Panc1 (cell line): Measurements from ENCODE around the gene FCMR. TPM values are rescaled to one million over a fixed set of nuclear protein-coding genes. Genes with fewer than 3 reads are reported as not detected.
A peak's percentile ranks its signal among the peaks of the same experiment; 100 is the strongest.

Source experiments
- ATAC-seq: fragments of 200-7000 bp; cut with Tn5 transposase; 2 replicates; pipeline ENCODE4 v1.9.1; 2020; ENCODE audit warnings: mild to moderate bottlenecking, moderate library complexity
- BruUV-seq: library from RNA; stranded (reverse); fragments of 400-500 nt; replicated peaks from 2 replicates; lab custom pipeline; 2021; lab: Mats Ljungman, UMichigan
- CTCF ChIA-PET: fragments of 300-600 bp; sonication (Branson Sonifier 250); formaldehyde crosslinking; loops from one replicate; lab custom pipeline; 2022; ENCODE audit warnings: antibody characterized with exemption; lab: Charles Lee
- POLR2A ChIA-PET: fragments of 300-600 bp; sonication (Branson Sonifier 250); formaldehyde crosslinking; loops from one replicate; lab custom pipeline; 2022; ENCODE audit warnings: antibody characterized with exemption; lab: Charles Lee
- DNase-seq: peaks from one replicate; pipeline ENCODE4 v3.0.0-alpha.2; 2010; ENCODE audit warnings: low read depth, low spot score
- H3K27ac ChIP-seq: 2 replicates; pipeline ENCODE4 v1.5.1; 2011; ENCODE audit warnings: mild to moderate bottlenecking, low read length, inconsistent platforms
- H3K27me3 ChIP-seq: fragments of 200-500 bp; sonication (Bioruptor generic); 2 replicates; pipeline ENCODE4 v1.6.0; 2014; ENCODE audit warnings: low read length, inconsistent platforms; ENCODE audit not compliant: control insufficient read depth, insufficient read depth
- H3K36me3 ChIP-seq: fragments of 200-500 bp; sonication (Bioruptor generic); 2 replicates; pipeline ENCODE4 v1.5.1; 2014; ENCODE audit warnings: inconsistent platforms, mild to moderate bottlenecking, low read length, moderate library complexity; ENCODE audit not compliant: control insufficient read depth, insufficient read depth
- H3K4me1 ChIP-seq: 2 replicates; pipeline ENCODE4 v1.5.1; 2011; ENCODE audit warnings: inconsistent platforms, mild to moderate bottlenecking, low read length, moderate library complexity; ENCODE audit not compliant: control insufficient read depth, insufficient read depth
- H3K4me3 ChIP-seq, 2 experiments: 2 replicates each; pipeline ENCODE4 v1.5.1; 2011 to 2012; ENCODE audit warnings: low read depth in 2 of 2, low read length in 2 of 2, mild to moderate bottlenecking in 2 of 2, inconsistent platforms in 1 of 2, moderate library complexity in 1 of 2
- H3K9me3 ChIP-seq: fragments of 200-500 bp; sonication (Bioruptor generic); 2 replicates; pipeline ENCODE4 v1.5.1; 2014; ENCODE audit warnings: low read depth, mild to moderate bottlenecking, inconsistent platforms, low read length, moderate library complexity; ENCODE audit not compliant: control insufficient read depth, insufficient read depth
- POLR2AphosphoS5 ChIP-seq: IDR thresholded peaks from 2 replicates; pipeline ENCODE4 v1.6.1; 2012; ENCODE audit warnings: mild to moderate bottlenecking, low read depth, low read length, moderate library complexity
- SIN3A ChIP-seq: IDR thresholded peaks from 2 replicates; pipeline ENCODE4 v1.6.1; 2012; ENCODE audit warnings: low read depth, mild to moderate bottlenecking, low read length, moderate library complexity, borderline replicate concordance; ENCODE audit not compliant: insufficient read depth
- TCF7L2 ChIP-seq: IDR thresholded peaks from 2 replicates; pipeline ENCODE4 v1.6.1; 2011; ENCODE audit warnings: mild to moderate bottlenecking, low read depth, low read length, inconsistent platforms
- in situ Hi-C: cut with HindIII; loops from 2 replicates; pipeline ENCODE4 v1.10.0; 2016; ENCODE audit warnings: low sequenced_read_pairs, low pct_unique_long_range_greater_than_20kb
- intact Hi-C: fragments of 100-400 bp; cut with micrococcal nuclease; formaldehyde crosslinking; loops from one replicate; pipeline ENCODE4 v1.10.0; 2022; ENCODE audit not compliant: unreplicated experiment
- total RNA-seq: library from RNA; stranded (reverse); gene quantifications from one replicate; pipeline ENCODE4 v1.2.1, GENCODE V29; 2021; ENCODE audit not compliant: unreplicated experiment
- TF ChIP-seq, protein P1 (sequence below): fragments of 450-650 bp; IDR thresholded peaks from 2 replicates; pipeline ENCODE4 v1.5.1; 2017; ENCODE audit warnings: mild to moderate bottlenecking
- TF ChIP-seq, protein P2 (sequence below), 2 experiments: IDR thresholded peaks; 2 replicates each; pipeline ENCODE4 v1.6.1; 2011 to 2012; ENCODE audit warnings: low read depth in 2 of 2, control low read depth in 1 of 2, low read length in 1 of 2, mild to moderate bottlenecking in 1 of 2, moderate library complexity in 1 of 2; ENCODE audit not compliant: insufficient read depth in 1 of 2

Gene FCMR
- total RNA-seq, 1 experiment from 2014 or later, result 0.41 TPM

DNA sequence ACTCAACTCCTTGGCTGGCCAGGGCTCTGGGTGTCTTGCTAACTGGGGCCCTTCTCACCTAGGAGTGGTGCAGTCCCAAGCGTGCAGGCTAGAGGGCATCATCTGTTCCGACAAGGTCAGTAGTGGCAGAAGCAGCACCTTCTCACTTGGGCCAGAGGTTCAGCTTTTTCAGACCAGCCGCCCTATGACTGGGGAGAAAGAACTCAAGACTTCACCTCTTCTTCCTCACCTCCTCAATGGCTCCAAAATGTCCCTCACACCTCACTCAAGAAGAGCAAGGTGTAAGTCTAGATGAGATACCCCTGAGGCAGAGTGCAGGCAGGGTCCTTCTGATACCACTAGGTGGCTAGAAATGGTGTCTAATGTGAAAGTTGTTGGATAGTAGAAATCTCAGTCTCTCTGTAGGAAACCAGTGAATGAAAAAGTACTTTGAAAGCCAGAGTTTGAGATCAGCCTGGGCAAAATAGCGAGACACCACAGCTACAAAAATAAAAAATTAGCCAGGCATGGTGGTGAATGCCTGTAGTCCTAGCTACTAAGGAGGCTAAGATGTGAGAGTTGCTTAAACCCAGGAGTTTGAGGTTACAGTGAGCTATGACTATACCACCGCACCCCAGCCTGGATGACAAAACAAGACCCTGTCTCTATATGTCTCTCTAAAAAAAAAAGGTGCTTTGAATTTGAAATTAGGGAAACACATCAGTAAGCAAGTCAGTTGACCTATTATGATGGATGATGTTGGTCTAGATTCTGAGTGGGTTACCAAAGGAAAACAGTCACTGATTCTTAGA is 64.9 kb downstream of the FCMR start:
- ChIA-PET POLR2A (no interaction called here), CTCF (no interaction called here)
- Histone ChIP-seq H3K4me1 (no peaks in the 10 kb centered on the region), H3K4me3 (no peak overlapping the region), H3K9me3 (no peaks in the 10 kb centered on the region), H3K27me3 (peaks cover 5% of the 10 kb centered on the region), H3K36me3 (no peaks in the 10 kb centered on the region), H3K27ac (no peak overlapping the region)
- TF ChIP-seq, protein P1, sequence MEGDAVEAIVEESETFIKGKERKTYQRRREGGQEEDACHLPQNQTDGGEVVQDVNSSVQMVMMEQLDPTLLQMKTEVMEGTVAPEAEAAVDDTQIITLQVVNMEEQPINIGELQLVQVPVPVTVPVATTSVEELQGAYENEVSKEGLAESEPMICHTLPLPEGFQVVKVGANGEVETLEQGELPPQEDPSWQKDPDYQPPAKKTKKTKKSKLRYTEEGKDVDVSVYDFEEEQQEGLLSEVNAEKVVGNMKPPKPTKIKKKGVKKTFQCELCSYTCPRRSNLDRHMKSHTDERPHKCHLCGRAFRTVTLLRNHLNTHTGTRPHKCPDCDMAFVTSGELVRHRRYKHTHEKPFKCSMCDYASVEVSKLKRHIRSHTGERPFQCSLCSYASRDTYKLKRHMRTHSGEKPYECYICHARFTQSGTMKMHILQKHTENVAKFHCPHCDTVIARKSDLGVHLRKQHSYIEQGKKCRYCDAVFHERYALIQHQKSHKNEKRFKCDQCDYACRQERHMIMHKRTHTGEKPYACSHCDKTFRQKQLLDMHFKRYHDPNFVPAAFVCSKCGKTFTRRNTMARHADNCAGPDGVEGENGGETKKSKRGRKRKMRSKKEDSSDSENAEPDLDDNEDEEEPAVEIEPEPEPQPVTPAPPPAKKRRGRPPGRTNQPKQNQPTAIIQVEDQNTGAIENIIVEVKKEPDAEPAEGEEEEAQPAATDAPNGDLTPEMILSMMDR, result peak; percentile 38
- TF ChIP-seq, protein P2, sequence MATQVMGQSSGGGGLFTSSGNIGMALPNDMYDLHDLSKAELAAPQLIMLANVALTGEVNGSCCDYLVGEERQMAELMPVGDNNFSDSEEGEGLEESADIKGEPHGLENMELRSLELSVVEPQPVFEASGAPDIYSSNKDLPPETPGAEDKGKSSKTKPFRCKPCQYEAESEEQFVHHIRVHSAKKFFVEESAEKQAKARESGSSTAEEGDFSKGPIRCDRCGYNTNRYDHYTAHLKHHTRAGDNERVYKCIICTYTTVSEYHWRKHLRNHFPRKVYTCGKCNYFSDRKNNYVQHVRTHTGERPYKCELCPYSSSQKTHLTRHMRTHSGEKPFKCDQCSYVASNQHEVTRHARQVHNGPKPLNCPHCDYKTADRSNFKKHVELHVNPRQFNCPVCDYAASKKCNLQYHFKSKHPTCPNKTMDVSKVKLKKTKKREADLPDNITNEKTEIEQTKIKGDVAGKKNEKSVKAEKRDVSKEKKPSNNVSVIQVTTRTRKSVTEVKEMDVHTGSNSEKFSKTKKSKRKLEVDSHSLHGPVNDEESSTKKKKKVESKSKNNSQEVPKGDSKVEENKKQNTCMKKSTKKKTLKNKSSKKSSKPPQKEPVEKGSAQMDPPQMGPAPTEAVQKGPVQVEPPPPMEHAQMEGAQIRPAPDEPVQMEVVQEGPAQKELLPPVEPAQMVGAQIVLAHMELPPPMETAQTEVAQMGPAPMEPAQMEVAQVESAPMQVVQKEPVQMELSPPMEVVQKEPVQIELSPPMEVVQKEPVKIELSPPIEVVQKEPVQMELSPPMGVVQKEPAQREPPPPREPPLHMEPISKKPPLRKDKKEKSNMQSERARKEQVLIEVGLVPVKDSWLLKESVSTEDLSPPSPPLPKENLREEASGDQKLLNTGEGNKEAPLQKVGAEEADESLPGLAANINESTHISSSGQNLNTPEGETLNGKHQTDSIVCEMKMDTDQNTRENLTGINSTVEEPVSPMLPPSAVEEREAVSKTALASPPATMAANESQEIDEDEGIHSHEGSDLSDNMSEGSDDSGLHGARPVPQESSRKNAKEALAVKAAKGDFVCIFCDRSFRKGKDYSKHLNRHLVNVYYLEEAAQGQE (IDR thresholded peaks at IDR 0.05; ENCODE audit: insufficient read depth in 1 of 2, low read depth in 2 of 2, low read length in 1 of 2), result no peak
- BruUV-seq, result no TSS peak
- intact Hi-C loops (loop anchor here (10.0 kb wide), 1 partner anchor 1102 kb away; the partner anchor contains the start of gene NUCKS1), in situ Hi-C loops (no loop called here)
- no peak for DNase-seq
- ATAC-seq, result peak; percentile 76

DNA sequence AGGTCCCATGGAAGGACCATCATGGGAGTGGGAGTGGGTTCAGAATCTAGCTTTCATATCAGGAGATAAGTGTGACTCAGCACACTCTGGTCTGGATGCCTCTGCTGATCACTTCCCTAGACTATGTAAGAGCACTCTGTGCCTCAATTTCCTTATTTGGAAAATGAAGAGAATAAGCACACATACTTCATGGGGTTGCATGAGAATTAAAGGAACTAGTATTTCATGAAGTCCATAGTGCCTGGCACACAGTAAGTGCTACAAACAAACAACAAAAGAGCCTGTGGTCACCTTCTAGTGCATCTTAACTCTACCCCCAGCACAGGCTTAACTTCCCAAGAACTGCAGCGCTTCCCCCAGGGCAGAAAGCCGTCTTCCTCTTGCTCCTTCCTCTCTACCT is 65.9 kb downstream of the FCMR start:
- Histone ChIP-seq H3K4me3 (no peak overlapping the region), H3K27ac (no peak overlapping the region), H3K9me3 (no peaks in the 10 kb centered on the region), H3K27me3 (peaks cover 8% of the 10 kb centered on the region), H3K36me3 (no peaks in the 10 kb centered on the region), H3K4me1 (no peaks in the 10 kb centered on the region)
- ChIA-PET CTCF (no interaction called here), POLR2A (no interaction called here)
- in situ Hi-C loops, result no loop called here
- no TSS peak for BruUV-seq
- ATAC-seq (no peak), DNase-seq (no peak)
- no peak for TF ChIP-seq SIN3A
- TF ChIP-seq, protein P1, result no peak
- TF ChIP-seq POLR2AphosphoS5, result no peak
- TF ChIP-seq, protein P2 (IDR thresholded peaks at IDR 0.05; ENCODE audit: insufficient read depth in 1 of 2, low read depth in 2 of 2, low read length in 1 of 2), result no peak
- no peak for TF ChIP-seq TCF7L2
- intact Hi-C loops, result loop anchor here (10.0 kb wide), 1 partner anchor 1101 kb away; the partner anchor contains the start of gene NUCKS1
